Adrenal gland (tissue), 12 donors: Measurements from ENCODE around the gene SLC44A4. TPM values are rescaled to one million over a fixed set of nuclear protein-coding genes. Genes with fewer than 3 reads are reported as not detected.
"Not testable (repeated sequence)": the region's sequence is repeated elsewhere in the genome, so short reads cannot be mapped to it uniquely, and the experiment has no call there.

ENCODE experiments used
- DNase-seq, 7 donors: peaks; one replicate each; pipeline ENCODE4 v3.0.0-alpha.2; 2019 to 2020
- H3K27ac ChIP-seq, 5 donors: fragments of 200-600 bp; sonication (generic) in 4 of 5; 1 replicate in 3 of 5; 2 replicates in 2 of 5; pipeline versions ENCODE4 v1.5.1 to v1.8.0; 2016 to 2020; ENCODE audit warnings: mild to moderate bottlenecking in 1 of 5
- H3K27me3 ChIP-seq: fragments of 200-600 bp; 2 replicates; pipeline ENCODE4 v1.8.0; 2021
- H3K36me3 ChIP-seq, 2 donors: fragments of 200-600 bp; replicated peaks in 1 of 2; 1 replicate in 1 of 2; 2 replicates in 1 of 2; pipeline versions ENCODE4 v1.5.1 to v1.8.0; 2018 to 2022
- H3K4me1 ChIP-seq, 2 donors: fragments of 200-600 bp; replicated peaks in 1 of 2; 1 replicate in 1 of 2; 2 replicates in 1 of 2; pipeline versions ENCODE4 v1.5.1 to v1.8.0; 2018 to 2021
- H3K4me3 ChIP-seq, 4 donors: fragments of 200-600 bp; sonication (generic) in 3 of 4; one replicate each; pipeline ENCODE4 v1.5.1; 2016 to 2018
- H3K9me3 ChIP-seq, 3 donors: fragments of 200-600 bp; sonication (generic) in 1 of 3; replicated peaks in 1 of 3; 1 replicate in 2 of 3; 2 replicates in 1 of 3; pipeline versions ENCODE4 v1.5.1 to v1.8.0; 2016 to 2021
- POLR2A ChIP-seq, 2 donors: fragments of 450-650 bp; IDR thresholded peaks; one replicate each; pipeline ENCODE4 v1.6.1; 2017; ENCODE audit warnings: antibody characterized with exemption in 2 of 2, mild to moderate bottlenecking in 2 of 2, moderate library complexity in 1 of 2
- WGBS, 4 donors: extraction: QIAGEN DNeasy Blood & Tissue Kit in 2 of 4; methylation state at CpG; one replicate each; pipeline versions ENCODE4 v1.1.5 to v1.1.7; 2013 to 2017; 5-methylcytosine and 5-hydroxymethylcytosine counted together
- intact Hi-C, 2 donors: fragments of 100-400 bp; cut with DNase I; formaldehyde crosslinking; loops; one replicate each; pipeline versions ENCODE4 v1.14.1 to v1.15.0; 2022 to 2023
- polyA plus RNA-seq, 3 donors: library from polyadenylated mRNA; stranded (reverse); fragments of 200-250 nt in 2 of 3; fragments of 350-450 nt in 1 of 3; fragmentation: Illumina TruSeq in 1 of 3; extraction: RNeasy Lipid Tissue Mini Kit (QIAGEN cat#74804) in 1 of 3; gene quantifications; one replicate each; pipeline ENCODE4 v1.2.3, GENCODE V29; 2013 to 2014
- total RNA-seq, 9 donors: library from RNA; depleted of rRNA in 4 of 9; stranded (reverse); fragments of >200 nt in 4 of 9; fragments of 120-200 nt in 1 of 9; fragmentation: NEBNext Ultra II Directional in 1 of 9; extraction: Animal tissue kit (Norgen Biotek cat#: 25700) in 1 of 9; gene quantifications; one replicate each; pipeline versions ENCODE4 v1.1.0 to v1.2.4, GENCODE V29; 2013 to 2023
- TF ChIP-seq, protein P1 (sequence below), 6 experiments: fragments of 450-650 bp in 4 of 6; fragments of 200-600 bp in 2 of 6; sonication (generic) in 1 of 6; IDR thresholded peaks; 1 replicate in 5 of 6; 2 replicates in 1 of 6; pipeline versions ENCODE4 v1.5.1 to v1.8.0; 2016 to 2021; ENCODE audit warnings: antibody characterized with exemption in 6 of 6, mild to moderate bottlenecking in 2 of 6, moderate library complexity in 1 of 6
- donor health status: healthy with polysubstance abuse.
- donor health status: Bipolar disorder and iron deficiency.
- donor health status: DM: yes; HTN: yes; CAD: no.
- donor health status: DM: no; HTN: no; CAD: no.
- donor health status: DM: no; HTN: no; CAD: no.
- donor health status: DM: yes; HTN: yes; CAD: no.

Gene SLC44A4
- total and polyA plus RNA-seq, 12 donors, result 1.2 to 30.1 (median 12.7) TPM

DNA sequence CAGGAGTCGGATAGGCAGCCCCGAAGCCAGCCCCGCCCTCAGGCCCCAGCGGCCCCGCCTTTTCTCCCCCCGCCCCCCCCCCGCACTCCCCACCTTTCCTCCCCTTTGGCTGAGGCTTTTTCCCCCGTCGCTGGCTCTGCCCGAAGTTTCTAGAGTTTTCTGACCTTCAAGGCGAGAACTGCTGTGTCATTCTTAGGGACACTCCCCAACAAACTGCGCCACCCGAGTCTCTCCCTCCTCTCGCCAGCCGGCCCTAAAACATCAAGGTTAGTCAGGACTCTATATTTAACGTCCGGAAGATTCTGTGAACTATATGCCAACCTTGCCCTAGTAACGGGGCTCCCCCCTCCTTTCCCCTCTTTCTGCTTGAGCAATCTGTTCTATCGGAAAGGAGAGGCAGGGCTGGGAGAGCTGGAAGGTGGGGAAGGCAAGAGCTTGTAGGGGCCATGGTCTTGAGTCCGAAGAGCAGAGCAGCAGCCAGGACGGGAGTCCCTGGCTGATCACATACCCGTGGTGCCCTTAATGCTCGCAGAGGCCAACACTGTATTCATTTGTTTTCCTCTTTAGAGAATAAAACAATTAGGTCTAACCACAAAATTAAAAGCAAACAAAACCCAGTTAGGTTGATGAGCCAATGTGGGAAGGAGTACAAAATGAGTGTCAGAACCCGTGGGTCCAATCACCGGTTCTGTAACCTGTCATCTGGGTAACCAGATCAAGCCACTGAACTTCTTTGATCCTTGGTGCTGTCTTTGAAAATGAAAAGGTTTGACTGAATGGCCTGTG lies 56.6 kb downstream of the SLC44A4 start:
- DNase-seq, result peak; percentile 91 to 97 (median 94)
- Histone ChIP-seq H3K27me3 (no peaks in the 10 kb centered on the region), H3K4me1 (peaks cover 29 to 66% of the 10 kb centered on the region in 2 donors), H3K9me3 (no peaks in the 10 kb centered on the region), H3K4me3 (peak overlapping the region in 2 of 4 donors; percentile 50 to 55), H3K36me3 (no peaks in the 10 kb centered on the region), H3K27ac (peak overlapping the region; percentile 89 to 100 (median 97))
- 1 to 3% (median 2%) methylated on average over 19 to 24 of the region's 25 CpGs for WGBS, 4 donors
- peak; percentile 30 to 82 for TF ChIP-seq POLR2A (IDR thresholded peaks at IDR 0.05)
- TF ChIP-seq, protein P1, sequence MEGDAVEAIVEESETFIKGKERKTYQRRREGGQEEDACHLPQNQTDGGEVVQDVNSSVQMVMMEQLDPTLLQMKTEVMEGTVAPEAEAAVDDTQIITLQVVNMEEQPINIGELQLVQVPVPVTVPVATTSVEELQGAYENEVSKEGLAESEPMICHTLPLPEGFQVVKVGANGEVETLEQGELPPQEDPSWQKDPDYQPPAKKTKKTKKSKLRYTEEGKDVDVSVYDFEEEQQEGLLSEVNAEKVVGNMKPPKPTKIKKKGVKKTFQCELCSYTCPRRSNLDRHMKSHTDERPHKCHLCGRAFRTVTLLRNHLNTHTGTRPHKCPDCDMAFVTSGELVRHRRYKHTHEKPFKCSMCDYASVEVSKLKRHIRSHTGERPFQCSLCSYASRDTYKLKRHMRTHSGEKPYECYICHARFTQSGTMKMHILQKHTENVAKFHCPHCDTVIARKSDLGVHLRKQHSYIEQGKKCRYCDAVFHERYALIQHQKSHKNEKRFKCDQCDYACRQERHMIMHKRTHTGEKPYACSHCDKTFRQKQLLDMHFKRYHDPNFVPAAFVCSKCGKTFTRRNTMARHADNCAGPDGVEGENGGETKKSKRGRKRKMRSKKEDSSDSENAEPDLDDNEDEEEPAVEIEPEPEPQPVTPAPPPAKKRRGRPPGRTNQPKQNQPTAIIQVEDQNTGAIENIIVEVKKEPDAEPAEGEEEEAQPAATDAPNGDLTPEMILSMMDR (IDR thresholded peaks at IDR 0.05), result no peak
- intact Hi-C loops, result no loop called here

- Histone ChIP-seq H3K27ac (peak overlapping the region; percentile 89 to 100 (median 97)), H3K36me3 (no peaks in the 10 kb centered on the region), H3K4me3 (peak overlapping the region in 3 of 4 donors; percentile 22 to 55 (median 50)), H3K9me3 (no peaks in the 10 kb centered on the region), H3K27me3 (no peaks in the 10 kb centered on the region), H3K4me1 (peaks cover 27 to 61% of the 10 kb centered on the region in 2 donors)
- DNase-seq, result peak; percentile 64 to 88 (median 78)
- TF ChIP-seq POLR2A (IDR thresholded peaks at IDR 0.05), result no peak
- WGBS, 4 donors, result 1 to 4% (median 3%) methylated on average over 33 to 39 of the region's 39 CpGs
- intact Hi-C loops, result no loop called here
Observed at GRCh38 chr6:31821301-31822035, 57.3 kb downstream of the SLC44A4 start.

DNA sequence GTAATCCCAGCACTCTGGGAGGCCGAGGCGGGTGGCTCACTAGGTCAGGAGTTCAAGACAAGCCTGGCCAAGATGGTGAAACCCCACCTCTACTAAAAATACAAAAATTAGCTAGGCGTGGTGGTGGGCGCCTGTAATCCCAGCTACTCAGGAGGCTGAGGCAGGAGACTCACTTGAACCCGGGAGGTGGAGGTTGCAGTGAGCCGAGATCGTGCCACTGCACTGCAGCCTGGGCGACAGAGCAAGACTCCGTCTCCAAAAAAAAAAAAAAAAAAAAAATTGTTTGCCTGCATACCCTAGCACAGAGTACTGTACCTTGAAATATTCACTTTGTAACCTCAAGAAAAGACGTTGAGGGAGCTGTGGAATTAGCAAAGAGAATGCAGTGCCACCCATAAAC lies 58.4 kb downstream of the SLC44A4 start:
- DNase-seq, intact Hi-C loops: not testable (repeated sequence)
- H3K4me1 ChIP-seq, result peaks cover 24 to 54% of the 10 kb centered on the region in 2 donors

GRCh38 chr6:31819871-31820299 lies 58.9 kb downstream of the SLC44A4 start:
- no peak for DNase-seq
- H3K9me3 ChIP-seq, result no peaks in the 10 kb centered on the region
- no peak overlapping the region for H3K4me3 ChIP-seq
- H3K27ac ChIP-seq, result peak overlapping the region; percentile 18 to 100 (median 77)
- intact Hi-C loops, result no loop called here
- TF ChIP-seq, protein P1 (IDR thresholded peaks at IDR 0.05), result no peak
- no peak for TF ChIP-seq POLR2A (IDR thresholded peaks at IDR 0.05)
- peaks cover 24 to 54% of the 10 kb centered on the region in 2 donors for H3K4me1 ChIP-seq
- no peaks in the 10 kb centered on the region for H3K36me3 ChIP-seq
- no peaks in the 10 kb centered on the region for H3K27me3 ChIP-seq

More for the DNA sequence above, 58.4 kb downstream of the SLC44A4 start:
- H3K4me3 ChIP-seq, H3K9me3 ChIP-seq, H3K27me3 ChIP-seq, H3K36me3 ChIP-seq: not testable (repeated sequence)
- peak overlapping the region in 3 of 5 donors; percentile 77 to 100 (median 82) for H3K27ac ChIP-seq
- 89 to 95% (median 92%) methylated on average over 9 to 10 of the region's 10 CpGs for WGBS, 4 donors

GRCh38 chr6:31817929-31818511 lies 60.8 kb downstream of the SLC44A4 start:
- H3K9me3 ChIP-seq, H3K27me3 ChIP-seq, H3K36me3 ChIP-seq, intact Hi-C loops: not testable (repeated sequence)
- H3K4me3 ChIP-seq, result peak overlapping the region in 2 of 4 donors; percentile 0 to 59
- peak in 2 of 7 donors; percentile 17 to 45 for DNase-seq
- WGBS, 4 donors, result 56 to 67% (median 63%) methylated on average over 8 of the region's 8 CpGs
- H3K4me1 ChIP-seq, result peaks cover 24 to 55% of the 10 kb centered on the region in 2 donors
- H3K27ac ChIP-seq, result peak overlapping the region in 4 of 5 donors; percentile 47 to 100 (median 78)
